Activated CD8-positive, alpha-beta memory T cell treated with anti-CD3 and anti-CD28 coated beads for 1 hour (primary cell): ENCODE results near the gene DIPK1B.
"Not testable (repeated sequence)": the region's sequence is repeated elsewhere in the genome, so short reads cannot be mapped to it uniquely, and the experiment has no call there.

Experiments used
- DNase-seq, 2 donors: peaks; one replicate each; pipeline ENCODE4 v3.0.0-alpha.2; 2020; ENCODE audit warnings: low read depth in 1 of 2; ENCODE audit errors: extremely low read depth in 1 of 2

DIPK1B gene

GRCh38 chr9:136748666-136749611 lies 36.6 kb downstream of the DIPK1B start:
- DNase-seq, result no peak

- no peak for DNase-seq
These were observed 38.2 kb downstream of the DIPK1B start for GRCh38 chr9:136750526-136750925.

DNA sequence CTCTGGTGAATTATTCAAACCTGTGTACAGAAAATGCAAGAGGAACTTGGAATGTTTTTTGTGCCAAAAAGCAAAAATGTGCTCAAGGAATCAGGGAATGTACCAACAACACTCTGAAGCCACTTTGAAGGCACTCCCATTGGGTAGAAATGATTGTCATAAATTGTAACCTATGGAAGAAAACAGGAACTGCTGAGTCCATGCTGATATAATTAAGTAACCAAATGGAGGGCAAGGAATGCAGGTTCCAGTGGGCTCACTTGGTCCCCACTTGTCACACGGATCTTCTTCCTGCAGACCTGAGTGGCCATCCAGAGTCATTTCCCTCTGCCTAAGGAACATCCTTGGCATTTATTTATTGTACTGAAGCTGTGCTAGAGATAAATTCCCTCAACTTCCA lies 38.9 kb downstream of the DIPK1B start:
- no peak for DNase-seq

DNA sequence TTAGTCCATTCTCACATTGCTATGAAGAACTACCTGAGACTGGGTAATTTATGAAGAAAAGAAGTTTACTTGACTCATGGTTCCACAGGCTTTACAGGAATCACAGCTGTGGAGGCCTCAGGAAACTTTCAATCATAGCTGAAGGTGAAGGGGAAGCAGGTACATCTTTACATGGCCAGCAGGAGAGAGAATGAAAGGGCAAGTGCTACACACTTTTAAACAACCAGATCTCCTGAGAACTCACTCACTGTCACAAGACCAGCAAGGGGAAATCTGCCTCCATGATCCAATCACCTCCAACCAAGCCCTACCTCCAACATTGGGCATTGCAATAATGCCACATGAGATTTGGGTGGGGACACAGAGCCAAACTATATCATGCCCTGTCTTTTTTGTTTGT lies 39.4 kb downstream of the DIPK1B start:
- no peak for DNase-seq

DNA sequence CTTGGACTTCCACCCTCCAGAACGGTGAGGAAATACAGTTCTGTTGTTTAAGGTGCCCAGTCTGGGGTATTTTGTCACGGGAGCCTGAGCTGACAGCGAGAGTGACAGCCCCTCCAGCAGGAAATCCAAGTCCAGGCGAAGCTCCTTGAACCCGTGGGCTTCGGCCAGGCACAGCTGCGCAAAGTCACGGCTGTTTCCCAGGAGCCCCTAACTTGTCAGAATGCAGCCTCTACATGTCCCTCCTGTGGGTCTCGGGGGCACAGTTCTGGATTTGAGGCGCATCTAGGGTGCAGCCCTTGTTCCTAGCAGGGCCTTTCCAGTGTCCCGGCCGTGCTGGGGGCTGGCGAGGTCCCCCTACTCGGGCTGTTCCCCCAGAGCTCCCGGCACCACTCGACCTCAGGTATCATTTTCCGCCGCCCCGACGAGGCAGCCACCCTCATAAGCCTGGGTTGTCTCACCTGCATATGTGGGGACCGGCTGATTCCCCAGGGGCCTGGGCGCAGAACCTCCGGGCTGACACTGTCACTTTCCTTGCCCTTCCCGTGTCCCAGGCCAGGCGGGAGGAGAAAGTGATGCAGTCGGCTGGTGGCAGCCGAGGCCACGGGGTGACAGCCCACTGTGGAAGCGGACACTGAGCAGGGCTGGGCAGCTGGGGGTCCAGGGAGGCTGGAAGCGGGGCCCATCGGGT lies 41.1 kb downstream of the DIPK1B start:
- no peak for DNase-seq

GRCh38 chr9:136754059-136754572 lies 41.7 kb downstream of the DIPK1B start:
- DNase-seq, result no peak

- DNase-seq, result no peak
These were observed 42.4 kb downstream of the DIPK1B start for GRCh38 chr9:136754626-136755301.

GRCh38 chr9:136755302-136756133 lies 43.1 kb downstream of the DIPK1B start:
- DNase-seq, result not testable (repeated sequence)

- no peak for DNase-seq
These were observed 43.7 kb downstream of the DIPK1B start for GRCh38 chr9:136756134-136756438.

DNA sequence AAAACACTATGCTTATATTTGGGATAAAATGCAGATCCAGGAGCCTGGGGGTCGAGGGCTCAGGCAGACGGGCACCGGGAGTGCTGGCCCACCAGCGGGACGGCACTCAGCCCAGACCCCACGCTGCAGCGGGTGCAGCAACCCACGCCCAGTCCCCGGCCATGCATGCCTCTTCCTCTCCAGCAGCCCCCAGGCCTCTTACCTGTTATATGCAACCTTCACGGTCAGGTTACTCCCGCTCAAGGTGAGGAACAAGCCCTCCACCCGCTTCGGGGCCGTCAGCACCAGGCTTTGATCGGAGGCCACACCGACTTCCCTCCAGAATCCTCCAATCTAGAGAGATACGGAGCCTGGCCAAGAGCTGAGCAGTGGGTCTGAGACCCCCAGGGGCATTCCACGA lies 44.5 kb downstream of the DIPK1B start:
- no peak for DNase-seq

- no peak for DNase-seq
These were observed 45.0 kb downstream of the DIPK1B start for GRCh38 chr9:136757328-136757727.

DNA sequence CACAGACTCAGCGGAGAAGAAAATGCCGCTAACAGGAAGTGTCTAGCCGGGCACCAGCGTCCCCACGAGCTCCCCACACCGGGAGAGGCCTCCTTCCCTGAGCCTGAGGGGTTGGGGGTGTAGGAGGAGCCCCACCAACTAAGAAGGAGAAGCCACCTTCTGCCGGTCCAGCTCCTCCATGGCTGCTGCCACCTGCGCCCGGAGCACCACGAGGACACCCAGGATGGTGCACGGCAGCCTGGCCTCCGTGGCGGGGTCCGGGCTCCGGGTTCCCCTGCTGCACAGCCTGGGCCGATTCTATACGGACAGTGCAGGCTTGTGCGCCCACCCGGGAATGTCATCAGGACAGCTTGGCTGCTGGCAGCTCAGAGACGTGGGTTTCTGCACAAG lies 45.4 kb downstream of the DIPK1B start:
- DNase-seq, result no peak

- DNase-seq, result no peak
These were observed 46.6 kb downstream of the DIPK1B start for GRCh38 chr9:136759001-136759400.

DNA sequence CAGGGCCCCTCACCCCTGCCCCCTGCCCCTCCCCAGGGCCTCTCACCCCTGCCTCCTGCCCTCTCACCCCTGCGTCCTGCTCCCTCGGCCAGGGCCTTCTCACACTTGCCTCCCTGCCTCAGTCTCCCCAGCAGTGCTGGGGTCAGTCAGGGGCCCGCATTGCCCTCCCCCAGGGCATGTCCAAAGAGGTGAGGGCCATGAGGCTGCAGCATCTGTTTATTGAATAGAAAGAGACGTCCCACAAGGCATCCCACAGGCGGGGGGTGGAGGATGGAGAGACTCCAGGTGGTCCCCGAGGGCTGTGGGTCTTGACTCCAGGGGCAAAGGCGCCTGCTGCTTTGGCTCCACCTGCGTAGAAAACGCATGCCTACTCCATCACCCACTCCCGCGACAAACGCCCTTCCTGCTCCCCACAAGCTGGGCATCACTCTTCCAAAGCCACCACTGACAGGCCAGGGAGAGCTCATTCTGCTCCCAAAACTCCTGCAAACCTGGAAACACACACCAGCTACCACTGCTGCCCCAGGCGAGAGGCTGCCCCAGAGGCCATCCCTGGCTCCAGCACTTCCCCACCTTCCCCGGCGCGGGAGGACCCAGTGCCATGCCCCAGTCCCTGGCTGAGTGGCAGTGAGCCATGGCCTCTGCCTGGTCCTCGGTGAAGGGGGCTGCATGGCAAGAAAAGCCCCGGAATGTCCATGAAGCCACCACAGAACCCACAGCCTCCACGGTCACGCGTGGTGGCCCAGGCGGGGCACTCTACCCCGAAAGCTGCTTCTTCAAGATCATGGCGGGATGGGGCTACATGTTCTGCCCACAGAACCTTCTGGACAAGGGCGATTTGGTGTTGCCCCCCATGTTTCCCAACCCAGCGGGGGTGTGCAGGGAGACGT lies 47.3 kb downstream of the DIPK1B start:
- DNase-seq, result no peak

DNA sequence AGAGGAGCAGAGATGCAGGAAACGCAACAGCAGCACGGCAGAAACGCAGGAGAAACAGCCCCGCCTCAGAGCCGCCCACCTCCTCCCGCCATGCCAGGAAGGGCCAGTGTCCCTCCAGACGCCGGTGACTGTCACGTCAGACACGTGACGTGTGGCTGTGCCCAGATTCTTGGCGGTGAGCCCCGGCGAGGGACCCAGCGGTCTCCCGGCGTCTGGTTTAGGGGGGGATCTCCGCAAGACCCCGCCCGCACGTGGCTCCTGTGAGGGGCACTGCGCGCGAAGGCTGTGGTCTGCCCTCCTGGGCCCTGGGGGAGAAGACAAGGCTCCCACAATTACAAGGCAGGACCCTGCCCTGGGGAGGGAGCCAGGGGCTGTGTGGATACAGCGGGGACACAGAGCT lies 48.1 kb downstream of the DIPK1B start:
- no peak for DNase-seq

DNA sequence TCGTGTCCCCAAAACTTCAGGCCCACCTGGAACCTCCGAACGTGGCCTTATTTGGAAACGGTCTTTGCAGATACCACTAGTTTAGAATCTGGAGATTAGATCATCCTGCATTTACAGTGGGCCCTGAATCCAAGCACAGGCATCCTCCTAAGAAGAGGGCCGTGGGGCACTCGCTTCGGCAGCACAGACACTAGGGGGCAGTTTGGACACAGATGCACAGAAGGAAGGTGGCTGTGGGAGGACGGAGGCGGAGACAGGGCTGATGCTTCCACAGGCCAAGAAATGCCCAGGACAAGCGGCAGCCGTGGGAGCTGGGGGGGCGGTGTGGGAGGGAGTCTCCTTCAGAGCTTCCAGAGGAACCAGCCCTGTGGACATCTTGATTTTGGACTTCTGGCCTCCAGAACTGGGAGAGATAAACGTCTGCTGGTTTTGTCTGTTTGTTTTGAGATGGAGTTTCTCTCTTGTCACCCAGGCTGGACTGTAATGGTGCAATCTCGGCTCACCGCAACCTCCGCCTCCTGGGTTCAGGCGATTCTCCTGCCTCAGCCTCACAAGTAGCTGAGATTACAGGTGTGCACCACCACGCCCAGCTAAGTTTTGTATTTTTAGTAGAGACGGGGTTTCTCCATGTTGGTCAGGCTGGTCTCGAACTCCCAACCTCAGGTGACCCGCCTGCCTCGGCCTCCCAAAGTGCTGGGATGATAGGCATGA lies 48.6 kb downstream of the DIPK1B start:
- DNase-seq, result not testable (repeated sequence)

GRCh38 chr9:136761545-136761981 lies 49.2 kb downstream of the DIPK1B start:
- DNase-seq, result no peak

GRCh38 chr9:136762221-136762691 lies 49.9 kb downstream of the DIPK1B start:
- no peak for DNase-seq
